Sigmoid colon (tissue), 4 donors: ENCODE data around the gene CTRB1.

Source experiments
- CTCF ChIP-seq, 4 experiments: fragments of 450-650 bp in 3 of 4; fragments of 200-600 bp in 1 of 4; IDR thresholded peaks; one replicate each; pipeline ENCODE4 v1.5.1; 2016 to 2019; ENCODE audit warnings: antibody characterized with exemption in 4 of 4, mild to moderate bottlenecking in 3 of 4, moderate library complexity in 2 of 4
- EP300 ChIP-seq, 4 donors: sonication (generic); formaldehyde crosslinking; IDR thresholded peaks; one replicate each; pipeline ENCODE4 v1.6.1; 2017; ENCODE audit warnings: antibody characterized with exemption in 4 of 4
- POLR2A ChIP-seq, 2 donors: fragments of 450-650 bp; IDR thresholded peaks; one replicate each; pipeline ENCODE4 v1.6.1; 2016; ENCODE audit warnings: antibody characterized with exemption in 2 of 2, mild to moderate bottlenecking in 2 of 2, moderate library complexity in 2 of 2

DNA sequence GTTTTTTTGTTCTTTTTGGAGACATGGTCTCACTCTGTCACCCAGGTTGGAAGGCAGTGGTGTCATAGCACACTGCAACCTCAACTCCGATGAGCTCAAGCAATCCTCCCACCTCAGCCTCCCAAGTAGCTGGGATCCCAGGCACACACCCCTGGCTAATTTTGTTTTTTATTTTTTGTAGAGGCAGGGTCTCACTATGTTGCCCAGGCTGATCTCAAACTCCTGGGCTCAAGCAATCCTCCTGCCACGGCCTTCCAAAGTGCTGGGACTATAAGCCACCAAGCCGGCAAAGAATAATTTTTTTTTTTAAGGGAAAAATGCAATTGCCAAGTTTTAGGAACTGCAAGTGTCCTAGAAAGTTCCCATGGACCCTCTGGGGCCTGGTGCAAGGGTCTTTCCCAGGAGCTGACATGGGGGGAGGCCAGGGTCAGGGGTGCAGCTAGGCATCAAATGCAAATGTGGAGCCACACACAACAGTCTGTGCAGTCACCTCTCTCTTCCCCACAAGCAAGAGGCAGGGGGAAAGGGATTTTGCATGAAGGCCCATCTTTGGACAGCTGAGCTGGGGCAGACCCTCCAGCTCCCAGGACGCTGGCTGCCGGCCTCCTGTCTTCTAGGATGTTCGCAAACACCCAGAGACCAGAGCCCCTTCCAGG is 52.8 kb downstream of the CTRB1 start:
- TF ChIP-seq CTCF (IDR thresholded peaks at IDR 0.05) = no peak
- no peak for TF ChIP-seq POLR2A (IDR thresholded peaks at IDR 0.05)
- TF ChIP-seq EP300 (IDR thresholded peaks at IDR 0.05) = no peak
